HG02759 (cell line): ENCODE results near the gene FADD.
"Not testable (repeated sequence)": the region's sequence is repeated elsewhere in the genome, so short reads cannot be mapped to it uniquely, and the experiment has no call there.

Experiments used
- ATAC-seq: cut with Tn5 transposase; IDR thresholded peaks from one replicate; pipeline ENCODE4 v1.9.1; 2021; ENCODE audit warnings: mild to moderate bottlenecking, moderate library complexity; ENCODE audit not compliant: unreplicated experiment

Gene FADD

GRCh38 chr11:70180906-70181305 is 22.2 kb upstream of the FADD start:
- no peak for ATAC-seq

GRCh38 chr11:70182266-70182665 is 20.8 kb upstream of the FADD start:
- no peak for ATAC-seq

GRCh38 chr11:70183032-70183431 is 20.1 kb upstream of the FADD start:
- no peak for ATAC-seq

GRCh38 chr11:70183483-70184176 is 19.5 kb upstream of the FADD start:
- ATAC-seq: no peak

GRCh38 chr11:70184396-70184795 is 18.7 kb upstream of the FADD start:
- ATAC-seq: no peak

GRCh38 chr11:70185348-70186055 is 17.6 kb upstream of the FADD start:
- ATAC-seq: no peak

- ATAC-seq: no peak
Measured at GRCh38 chr11:70186420-70186819, 16.7 kb upstream of the FADD start.

GRCh38 chr11:70186936-70187335 is 16.2 kb upstream of the FADD start:
- ATAC-seq: no peak

- no peak for ATAC-seq
Measured at GRCh38 chr11:70187771-70188170, 15.3 kb upstream of the FADD start.

- no peak for ATAC-seq
Measured at GRCh38 chr11:70189622-70190021, 13.5 kb upstream of the FADD start.

- ATAC-seq: no peak
Measured at GRCh38 chr11:70191495-70192140, 11.5 kb upstream of the FADD start.

GRCh38 chr11:70192666-70193410 is 10.3 kb upstream of the FADD start:
- no peak for ATAC-seq

- ATAC-seq: no peak
Measured at GRCh38 chr11:70193411-70194292, 9.4 kb upstream of the FADD start.

GRCh38 chr11:70194792-70195791 is 8.0 kb upstream of the FADD start:
- ATAC-seq: no peak

GRCh38 chr11:70200212-70200844 is 2.8 kb upstream of the FADD start:
- no peak for ATAC-seq

GRCh38 chr11:70201047-70201446 is 2.0 kb upstream of the FADD start:
- ATAC-seq: not testable (repeated sequence)

- no peak for ATAC-seq
Measured at GRCh38 chr11:70201882-70202861, 924 bp upstream of the FADD start.
